Lower leg skin (tissue), 3 donors: Measurements from ENCODE around the gene CHADL.

Experiments used
- CTCF ChIP-seq, 3 donors: fragments of 450-650 bp; IDR thresholded peaks; one replicate each; pipeline ENCODE4 v1.5.1; 2016; ENCODE audit warnings: antibody characterized with exemption in 3 of 3, mild to moderate bottlenecking in 3 of 3, moderate library complexity in 2 of 3
- POLR2A ChIP-seq, 2 donors: fragments of 450-650 bp; IDR thresholded peaks; one replicate each; pipeline ENCODE4 v1.6.1; 2016 to 2017; ENCODE audit warnings: antibody characterized with exemption in 2 of 2, mild to moderate bottlenecking in 1 of 2, moderate library complexity in 1 of 2

GRCh38 chr22:41257696-41258095 is 17.0 kb upstream of the CHADL start:
- TF ChIP-seq CTCF (IDR thresholded peaks at IDR 0.05) (no peak), POLR2A (IDR thresholded peaks at IDR 0.05) (no peak)
